ENCODE measurements around the gene SPATS2.

The SPATS2 gene

DNA sequence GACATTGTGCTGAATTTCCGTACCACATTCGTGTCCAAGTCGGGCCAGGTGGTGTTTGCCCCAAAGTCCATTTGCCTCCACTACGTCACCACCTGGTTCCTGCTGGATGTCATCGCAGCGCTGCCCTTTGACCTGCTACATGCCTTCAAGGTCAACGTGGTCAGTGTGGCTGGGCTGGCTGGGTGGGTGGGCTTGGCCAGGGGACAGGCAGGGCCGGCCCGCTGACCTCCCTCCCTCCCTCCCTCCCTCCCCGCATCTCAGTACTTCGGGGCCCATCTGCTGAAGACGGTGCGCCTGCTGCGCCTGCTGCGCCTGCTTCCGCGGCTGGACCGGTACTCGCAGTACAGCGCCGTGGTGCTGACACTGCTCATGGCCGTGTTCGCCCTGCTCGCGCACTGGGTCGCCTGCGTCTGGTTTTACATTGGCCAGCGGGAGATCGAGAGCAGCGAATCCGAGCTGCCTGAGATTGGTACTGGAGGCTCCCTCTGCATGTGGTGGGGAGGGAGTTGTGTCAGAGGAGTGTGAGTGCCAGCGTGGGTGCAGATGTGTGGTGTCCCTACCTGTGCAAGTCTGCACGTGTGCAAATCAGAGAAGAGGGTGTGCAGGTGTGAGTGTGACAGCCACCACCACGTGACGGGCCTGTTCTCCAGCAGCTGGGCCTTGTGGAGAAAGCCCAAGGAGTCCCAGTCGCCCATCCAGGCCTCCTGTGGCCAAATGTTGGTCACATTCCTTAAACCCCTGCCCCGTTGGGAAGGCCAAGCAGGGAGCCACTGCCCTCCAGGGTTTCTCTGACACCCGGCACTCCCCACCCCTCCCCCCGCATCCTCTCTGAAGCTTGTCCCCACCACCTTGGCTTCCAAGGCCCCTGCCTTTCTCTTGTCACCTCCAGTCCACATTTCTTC lies 176.9 kb downstream of the SPATS2 start:
- DNase-seq, result peak; percentile 57

DNA sequence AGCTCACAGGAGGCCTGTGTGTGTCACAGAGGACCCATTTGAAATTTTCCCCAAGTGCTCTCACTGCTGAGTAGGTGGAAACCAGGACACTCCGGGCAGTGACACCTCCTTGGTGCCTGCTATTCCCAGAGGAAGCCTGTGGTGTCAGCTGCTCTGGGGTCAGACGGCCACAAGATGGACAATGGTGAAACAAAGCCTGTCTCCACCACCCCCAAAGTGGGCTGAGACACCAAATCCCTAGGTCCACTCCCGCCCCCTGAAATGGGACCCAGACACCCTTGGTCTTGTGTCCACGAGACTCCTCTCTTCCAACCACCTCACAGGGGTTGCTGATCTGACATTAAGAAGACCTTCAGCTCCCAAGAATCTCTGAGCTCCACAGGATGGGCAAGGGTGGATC lies 178.6 kb downstream of the SPATS2 start:
- no peak for DNase-seq

DNA sequence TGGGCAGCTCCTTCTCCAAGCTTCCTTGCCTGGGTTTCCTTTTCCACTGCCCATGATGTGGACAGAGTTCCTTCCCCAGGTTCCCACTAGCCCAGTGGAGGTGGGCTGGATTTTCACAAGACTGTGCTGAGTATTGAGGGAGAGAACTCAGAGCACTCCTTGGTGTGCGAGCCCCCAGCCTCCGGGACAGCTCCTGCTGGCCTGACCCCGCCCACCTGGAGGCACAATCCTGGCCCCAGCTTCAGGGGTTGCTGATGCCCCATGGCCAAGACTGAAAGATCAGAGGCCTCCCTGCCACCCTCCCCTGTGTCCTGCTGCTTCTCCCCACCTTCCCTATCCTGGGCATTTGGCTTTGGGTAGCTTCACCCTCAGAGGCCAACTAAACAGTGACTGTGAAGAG lies 179.2 kb downstream of the SPATS2 start:
- DNase-seq, result no peak

DNA sequence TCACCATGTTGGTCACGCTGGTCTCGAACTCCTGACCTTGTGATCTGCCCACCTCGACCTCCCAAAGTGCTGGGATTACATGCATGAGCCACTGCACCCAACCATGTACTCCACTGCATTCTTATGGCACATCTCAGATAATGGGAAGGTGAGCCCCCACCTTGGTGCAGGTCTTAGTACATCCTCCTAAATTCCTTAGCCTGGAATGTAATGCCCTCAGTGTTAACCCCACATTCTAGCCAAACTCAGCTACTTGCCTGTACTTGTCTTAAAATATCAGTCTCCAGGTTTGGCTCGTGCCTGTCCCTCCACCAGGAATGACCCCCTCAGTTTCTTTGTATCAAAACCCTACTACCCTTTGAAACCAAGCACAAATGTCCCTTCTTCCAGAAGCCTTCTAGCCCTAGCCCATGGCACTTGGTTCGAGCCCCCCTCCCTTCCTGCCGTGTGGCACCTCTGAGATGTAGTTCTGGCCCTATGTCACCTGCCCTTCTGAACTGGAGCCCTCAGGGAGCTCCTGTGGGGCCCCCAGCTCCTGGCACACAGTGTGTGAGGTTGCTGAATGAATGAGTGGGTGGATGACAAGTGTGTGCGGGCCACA lies 179.9 kb downstream of the SPATS2 start:
- DNase-seq, result no peak

DNA sequence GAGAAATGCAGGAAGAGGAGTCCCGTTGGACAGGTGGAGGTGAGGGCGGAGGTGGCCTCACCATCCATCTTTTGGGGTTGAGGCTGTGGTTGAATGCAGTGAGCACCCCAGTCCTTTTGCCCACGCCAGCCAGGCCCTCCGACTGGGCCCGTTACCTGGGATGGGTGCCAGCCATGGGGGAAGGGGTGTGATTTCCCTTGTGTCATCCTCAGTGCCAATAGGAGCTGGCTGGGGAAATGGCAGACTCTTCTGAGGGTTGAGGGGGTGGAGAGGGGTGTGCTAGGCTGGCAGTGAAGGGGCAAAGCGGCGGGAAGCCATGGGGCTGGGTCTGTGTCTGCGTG lies 181.2 kb downstream of the SPATS2 start:
- DNase-seq, result no peak

DNA sequence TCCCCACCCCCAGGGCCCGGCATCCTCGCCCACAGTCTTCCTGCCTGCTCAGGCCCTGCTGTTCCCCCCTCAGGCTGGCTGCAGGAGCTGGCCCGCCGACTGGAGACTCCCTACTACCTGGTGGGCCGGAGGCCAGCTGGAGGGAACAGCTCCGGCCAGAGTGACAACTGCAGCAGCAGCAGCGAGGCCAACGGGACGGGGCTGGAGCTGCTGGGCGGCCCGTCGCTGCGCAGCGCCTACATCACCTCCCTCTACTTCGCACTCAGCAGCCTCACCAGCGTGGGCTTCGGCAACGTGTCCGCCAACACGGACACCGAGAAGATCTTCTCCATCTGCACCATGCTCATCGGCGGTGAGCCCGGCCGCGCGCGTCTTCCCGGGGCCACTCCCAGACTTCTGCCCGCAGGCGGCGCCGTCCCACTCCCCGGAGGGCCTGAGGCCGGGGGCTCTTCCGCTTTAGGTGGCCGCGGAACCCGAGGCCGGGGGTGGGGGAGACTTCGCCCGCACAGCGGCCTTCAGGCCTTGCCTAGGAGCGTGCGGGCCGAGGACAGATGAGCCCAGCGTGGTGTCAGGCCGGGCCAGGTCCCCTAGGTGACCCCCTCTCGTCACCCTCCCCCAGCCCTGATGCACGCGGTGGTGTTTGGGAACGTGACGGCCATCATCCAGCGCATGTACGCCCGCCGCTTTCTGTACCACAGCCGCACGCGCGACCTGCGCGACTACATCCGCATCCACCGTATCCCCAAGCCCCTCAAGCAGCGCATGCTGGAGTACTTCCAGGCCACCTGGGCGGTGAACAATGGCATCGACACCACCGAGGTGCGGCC lies 181.8 kb downstream of the SPATS2 start:
- peak; percentile 89 for DNase-seq

DNA sequence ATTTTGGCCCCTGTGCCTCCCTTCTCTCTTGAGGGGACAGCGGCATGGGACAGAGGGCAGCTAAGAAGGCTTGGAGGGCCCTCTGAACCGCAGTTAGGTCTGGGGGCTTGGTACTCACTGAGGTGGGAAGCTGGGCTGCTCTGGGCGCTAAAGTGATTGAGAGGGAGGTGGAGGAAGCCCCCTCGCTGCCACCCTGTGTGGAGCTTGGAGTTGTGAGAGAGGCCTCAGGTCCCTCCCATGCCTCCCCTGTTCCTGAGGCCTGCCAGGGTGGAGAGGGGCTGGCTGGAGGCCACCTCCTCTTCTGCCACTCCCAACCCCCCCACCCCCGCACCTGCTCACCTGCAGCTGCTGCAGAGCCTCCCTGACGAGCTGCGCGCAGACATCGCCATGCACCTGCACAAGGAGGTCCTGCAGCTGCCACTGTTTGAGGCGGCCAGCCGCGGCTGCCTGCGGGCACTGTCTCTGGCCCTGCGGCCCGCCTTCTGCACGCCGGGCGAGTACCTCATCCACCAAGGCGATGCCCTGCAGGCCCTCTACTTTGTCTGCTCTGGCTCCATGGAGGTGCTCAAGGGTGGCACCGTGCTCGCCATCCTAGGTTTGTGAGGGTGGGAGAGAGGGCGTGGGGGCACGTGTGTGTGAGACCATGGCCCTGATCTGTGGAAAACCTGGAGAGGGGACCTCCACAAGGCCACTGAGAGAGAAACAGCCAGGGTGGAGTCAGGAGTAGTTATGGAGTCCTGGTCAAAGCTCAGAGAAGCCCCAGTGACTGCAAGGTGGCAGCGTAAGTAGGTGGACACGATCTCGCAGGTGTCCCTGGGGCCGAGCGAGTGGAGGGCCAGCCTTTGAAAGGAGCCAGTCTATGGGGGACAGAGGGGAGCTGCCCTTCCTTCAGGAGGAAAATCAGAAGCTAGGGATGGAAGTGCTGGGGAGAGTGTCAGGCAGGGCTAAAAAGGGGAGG lies 182.8 kb downstream of the SPATS2 start:
- no peak for DNase-seq

DNA sequence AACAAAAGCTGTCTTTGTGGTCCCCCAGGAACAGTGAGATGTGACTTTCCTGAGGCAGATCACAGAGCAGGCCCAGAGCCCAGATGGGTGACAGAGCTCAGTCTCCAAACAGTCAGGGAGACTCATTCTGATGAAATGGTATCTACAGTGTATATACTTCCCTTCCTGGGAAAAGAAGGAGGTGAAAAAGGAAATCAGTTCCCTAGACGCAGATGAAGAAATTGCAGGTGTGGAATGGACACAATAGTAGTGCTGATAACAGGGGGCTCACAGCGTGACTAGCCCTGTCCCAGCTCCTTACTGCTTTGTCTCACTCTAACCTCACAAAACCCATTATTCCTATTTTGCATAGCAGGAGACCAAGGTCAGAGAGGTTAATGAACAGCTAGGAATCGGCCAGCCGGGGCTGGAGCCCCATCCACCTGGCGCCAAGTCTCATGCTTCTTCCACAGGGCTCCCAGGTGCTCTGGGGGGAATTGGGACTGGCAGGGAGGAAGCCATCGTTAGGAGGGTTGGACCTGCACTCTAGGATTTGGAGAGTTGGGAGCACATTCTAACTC lies 183.5 kb downstream of the SPATS2 start:
- no peak for DNase-seq

DNA sequence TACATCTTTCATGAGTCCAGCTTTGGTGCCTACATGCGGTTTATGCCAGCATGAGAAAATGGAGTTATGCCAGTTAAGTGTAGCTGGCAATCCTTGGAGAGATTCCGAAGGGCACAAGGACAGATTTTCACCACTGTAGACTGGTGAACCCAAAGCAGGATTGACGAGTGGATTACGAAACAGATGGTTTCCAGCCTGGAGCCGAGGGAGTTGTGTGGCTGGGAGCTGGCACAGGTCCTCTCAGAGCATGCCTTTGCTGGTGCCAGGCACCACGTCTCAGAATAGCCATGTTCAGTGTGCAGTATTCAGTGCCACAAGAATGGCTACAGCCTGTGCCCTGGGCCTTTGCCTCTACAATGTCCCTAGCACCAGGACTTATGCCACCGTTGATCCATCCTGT lies 184.8 kb downstream of the SPATS2 start:
- DNase-seq, result no peak

DNA sequence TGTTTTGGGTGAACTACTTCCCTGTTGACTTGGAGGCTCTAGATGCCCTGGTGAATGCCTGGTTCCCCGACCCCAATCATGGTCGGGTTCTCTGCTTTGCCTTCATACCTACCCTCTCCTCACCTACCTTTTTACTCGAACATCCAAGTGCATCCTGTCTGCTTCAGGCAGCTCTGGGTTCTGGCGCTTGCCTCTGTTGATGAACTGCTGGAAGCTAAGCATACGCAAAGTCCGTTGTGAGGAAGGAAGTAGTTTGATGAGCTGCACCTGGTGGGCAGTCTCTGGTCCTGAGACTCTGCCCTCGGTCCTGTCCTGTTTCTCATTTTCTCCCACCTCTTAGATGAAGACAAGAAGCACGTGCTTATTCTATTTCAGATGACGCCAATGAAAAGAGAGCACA lies 185.2 kb downstream of the SPATS2 start:
- DNase-seq, result no peak

DNA sequence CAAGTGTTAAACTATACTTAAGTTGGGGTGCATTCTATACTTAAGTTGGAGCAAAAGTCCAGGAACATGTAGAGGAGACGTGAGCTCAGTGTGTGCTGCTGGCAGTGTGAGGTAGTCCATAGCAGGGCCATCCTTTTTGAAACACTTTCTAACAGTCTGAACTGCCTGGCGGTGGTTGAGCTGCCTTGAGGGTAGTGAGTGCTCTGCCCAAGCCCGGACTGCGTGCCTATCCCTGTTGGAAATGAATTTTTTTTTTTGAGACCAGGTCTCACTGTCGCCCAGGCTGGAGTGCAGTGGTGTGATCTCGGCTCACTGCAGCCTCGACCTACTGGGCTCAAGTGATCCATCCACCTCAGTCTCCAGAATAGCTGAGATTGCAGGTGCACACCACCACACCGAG lies 185.6 kb downstream of the SPATS2 start:
- DNase-seq, result no peak

DNA sequence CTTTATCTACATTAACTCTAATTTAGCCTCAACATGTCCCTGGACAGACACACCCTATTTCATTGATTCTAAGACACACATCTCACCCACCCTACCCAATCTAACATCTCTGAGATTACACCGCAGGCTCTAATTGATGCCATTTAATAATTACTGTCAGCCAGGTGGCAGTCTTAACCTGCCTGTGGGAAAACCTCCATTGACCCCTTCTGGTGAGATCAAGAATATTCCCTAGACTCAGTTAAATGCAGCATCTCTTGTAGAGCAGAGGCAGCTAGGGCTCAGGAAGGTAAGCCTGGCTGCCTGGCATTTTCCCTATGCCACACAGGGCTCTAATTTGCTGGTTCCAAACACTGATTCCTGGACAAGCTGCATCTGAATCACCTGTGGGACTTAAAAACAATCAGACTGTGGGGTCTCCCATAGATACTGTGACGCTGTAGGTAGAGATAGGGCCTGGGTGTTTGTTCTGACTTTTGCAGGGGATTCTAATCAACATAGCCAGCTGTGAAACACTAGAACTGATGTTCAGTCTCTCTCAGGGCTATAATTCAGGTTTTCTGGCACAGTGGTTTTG lies 186.3 kb downstream of the SPATS2 start:
- no peak for DNase-seq

DNA sequence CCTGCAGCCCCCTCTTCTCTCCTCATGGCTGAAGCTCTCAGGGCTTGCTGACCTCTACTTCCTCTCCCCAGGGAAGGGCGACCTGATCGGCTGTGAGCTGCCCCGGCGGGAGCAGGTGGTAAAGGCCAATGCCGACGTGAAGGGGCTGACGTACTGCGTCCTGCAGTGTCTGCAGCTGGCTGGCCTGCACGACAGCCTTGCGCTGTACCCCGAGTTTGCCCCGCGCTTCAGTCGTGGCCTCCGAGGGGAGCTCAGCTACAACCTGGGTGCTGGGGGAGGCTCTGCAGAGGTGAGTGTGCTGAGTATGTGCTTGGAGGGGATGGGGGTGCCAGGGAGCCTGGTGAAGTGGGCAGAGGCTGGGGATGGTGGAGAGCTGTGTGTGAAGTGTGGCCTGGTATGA lies 187.0 kb downstream of the SPATS2 start:
- DNase-seq, result no peak

DNA sequence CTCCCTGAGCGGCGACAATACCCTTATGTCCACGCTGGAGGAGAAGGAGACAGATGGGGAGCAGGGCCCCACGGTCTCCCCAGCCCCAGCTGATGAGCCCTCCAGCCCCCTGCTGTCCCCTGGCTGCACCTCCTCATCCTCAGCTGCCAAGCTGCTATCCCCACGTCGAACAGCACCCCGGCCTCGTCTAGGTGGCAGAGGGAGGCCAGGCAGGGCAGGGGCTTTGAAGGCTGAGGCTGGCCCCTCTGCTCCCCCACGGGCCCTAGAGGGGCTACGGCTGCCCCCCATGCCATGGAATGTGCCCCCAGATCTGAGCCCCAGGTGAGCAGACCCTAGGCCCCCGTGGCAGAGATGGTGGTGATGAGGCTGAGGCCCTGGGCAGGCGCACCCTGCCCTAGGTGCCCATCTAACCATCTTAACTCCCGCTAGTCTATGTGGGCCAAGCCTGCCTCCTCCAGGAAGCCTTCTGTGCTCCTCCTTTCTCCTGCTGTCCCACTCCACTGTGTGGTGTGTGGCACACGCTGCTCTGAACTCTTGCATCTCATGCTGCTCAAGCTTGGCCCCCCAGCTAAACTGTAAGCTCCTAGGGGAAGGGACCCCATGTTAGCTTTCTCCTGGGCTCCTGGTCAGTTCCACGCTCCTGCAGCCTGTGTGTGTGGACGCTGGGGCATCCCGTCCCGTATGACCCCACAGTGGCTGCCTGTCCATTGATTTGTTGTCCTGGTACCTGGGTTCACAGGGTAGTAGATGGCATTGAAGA lies 188.5 kb downstream of the SPATS2 start:
- no peak for DNase-seq

DNA sequence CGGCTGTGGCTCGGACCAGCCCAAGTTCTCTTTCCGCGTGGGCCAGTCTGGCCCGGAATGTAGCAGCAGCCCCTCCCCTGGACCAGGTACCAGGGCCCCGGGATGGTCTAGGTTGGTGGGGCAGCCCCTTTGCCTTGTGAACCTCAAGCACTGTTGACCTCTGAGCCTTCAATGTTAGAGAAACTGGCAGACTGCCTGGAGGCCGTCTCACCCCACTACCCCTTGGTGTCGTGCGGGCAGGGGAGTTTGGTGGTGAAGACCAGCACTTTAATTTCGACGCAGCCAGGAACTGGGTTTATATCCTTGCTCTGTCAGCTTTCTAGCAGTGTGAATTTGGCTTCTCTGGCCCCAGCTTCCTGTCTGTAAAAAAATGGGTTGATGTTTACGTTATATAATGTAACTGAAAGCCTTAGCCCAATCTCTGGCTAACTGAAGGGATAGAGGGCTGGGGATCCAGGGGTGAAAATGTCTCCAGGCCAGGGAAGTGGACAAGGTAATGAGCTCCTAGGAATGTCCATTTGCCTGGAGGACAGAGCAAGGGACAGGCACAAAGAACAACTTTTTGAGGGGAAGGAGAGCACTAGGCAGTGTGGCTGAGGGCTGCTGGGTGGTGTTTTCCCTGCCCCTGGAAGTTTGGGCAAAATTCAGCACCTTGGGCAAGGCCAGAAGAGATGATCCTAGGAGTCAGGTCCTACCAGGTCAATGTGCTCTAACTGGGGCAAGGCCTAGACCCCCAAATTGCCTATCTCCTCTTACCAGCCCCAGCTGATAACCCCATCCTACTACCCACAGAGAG lies 189.3 kb downstream of the SPATS2 start:
- no peak for DNase-seq

DNA sequence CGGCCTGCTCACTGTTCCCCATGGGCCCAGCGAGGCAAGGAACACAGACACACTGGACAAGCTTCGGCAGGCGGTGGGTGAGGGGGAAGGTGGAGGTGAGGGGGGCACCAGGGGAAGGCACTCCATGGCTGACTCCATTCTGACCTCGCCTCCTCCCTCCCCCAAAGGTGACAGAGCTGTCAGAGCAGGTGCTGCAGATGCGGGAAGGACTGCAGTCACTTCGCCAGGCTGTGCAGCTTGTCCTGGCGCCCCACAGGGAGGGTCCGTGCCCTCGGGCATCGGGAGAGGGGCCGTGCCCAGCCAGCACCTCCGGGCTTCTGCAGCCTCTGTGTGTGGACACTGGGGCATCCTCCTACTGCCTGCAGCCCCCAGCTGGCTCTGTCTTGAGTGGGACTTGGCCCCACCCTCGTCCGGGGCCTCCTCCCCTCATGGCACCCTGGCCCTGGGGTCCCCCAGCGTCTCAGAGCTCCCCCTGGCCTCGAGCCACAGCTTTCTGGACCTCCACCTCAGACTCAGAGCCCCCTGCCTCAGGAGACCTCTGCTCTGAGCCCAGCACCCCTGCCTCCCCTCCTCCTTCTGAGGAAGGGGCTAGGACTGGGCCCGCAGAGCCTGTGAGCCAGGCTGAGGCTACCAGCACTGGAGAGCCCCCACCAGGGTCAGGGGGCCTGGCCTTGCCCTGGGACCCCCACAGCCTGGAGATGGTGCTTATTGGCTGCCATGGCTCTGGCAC lies 190.1 kb downstream of the SPATS2 start:
- DNase-seq, result no peak

DNA sequence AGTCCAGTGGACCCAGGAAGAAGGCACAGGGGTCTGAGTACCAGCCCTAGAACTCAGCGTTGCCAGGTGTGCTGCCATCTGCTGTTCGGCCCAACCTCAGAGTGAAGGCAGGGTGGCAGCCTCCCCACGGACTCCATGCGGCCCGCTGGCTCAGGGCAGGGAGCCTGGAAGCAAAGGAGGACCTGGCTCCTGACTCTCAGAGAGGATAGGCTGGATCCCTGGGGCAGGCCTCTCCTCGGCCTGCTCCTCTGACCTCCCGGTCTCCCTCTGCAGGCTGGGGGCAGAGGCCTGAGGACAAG lies 190.6 kb downstream of the SPATS2 start:
- no peak for DNase-seq

DNA sequence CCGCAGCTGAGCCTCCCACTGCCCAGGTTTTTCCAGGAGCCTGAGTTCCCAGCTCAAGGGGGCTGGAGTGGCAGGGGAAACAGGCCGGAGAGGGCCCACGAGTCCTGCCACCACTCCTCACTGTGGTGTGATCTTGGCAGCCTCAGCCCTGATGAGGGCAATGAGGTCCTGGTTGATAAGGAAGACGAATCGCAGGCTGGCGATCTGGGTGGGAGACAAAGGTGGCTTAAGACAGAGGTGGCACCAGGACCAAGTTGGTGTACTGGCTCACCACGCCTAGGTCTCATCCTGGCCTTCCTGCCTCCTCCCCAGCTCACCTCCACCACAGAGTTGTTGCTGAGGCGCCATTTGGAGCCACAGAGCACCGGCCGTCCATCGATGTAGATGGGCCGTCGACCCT lies 191.3 kb downstream of the SPATS2 start:
- DNase-seq, result no peak

DNA sequence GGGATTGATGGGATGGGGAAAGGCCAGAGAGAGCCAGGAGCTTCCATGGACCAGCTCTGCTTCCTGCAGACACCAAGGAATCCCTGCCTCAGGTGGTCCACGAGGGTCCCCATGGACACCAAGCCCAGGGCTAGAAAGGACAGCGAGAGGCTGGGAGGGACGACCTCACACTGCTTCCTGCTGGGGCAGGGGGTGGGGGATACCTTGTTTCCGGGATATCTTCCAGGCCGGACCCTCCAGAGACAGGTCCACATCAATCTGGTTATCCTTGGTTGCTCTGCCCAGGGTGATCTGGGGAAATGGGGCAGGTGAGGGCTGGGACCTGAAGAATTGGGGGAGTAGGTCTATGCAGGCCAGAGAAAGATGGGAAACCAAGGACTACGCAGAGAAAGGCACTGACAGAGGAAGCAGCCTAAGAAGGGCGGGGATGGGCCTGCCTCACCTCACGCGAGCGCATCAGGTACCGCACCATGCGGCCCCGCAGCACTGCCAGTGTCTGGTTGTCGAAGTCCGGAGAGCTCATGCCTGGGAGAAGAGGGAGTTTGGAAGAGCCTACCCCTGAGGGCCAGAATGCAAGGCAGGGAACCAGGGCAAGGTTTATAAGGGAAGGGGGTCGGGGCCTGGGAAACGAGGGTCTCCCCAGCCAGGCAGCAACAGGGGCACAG lies 191.9 kb downstream of the SPATS2 start:
- no peak for DNase-seq

All from retina (tissue), 1 donor.